Cerebellar cortex (tissue), 1 donor: Measurements from ENCODE around the gene BCL6.

Experiments used
- DNase-seq: peaks from one replicate; pipeline ENCODE4 v3.0.0-alpha.2; 2015; ENCODE audit warnings: low spot score

BCL6 gene

DNA sequence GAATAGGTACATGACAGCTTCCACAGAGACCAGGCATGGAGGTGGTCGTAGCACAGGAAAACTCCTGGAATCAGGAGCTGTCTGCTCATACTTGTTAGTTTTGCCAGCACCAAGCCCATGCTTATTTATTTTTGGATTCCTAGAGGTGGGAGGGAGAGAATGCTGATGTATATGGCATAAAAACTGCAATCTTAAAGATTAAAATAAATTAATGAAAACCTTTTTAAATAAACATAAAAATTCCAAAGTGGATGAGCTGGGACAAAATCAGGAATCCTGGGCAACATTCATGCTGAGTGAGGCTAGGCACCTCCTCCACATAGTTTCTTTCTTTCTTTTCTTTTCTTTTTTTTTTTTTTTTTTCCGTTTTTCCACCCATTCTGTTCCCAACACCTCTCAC, 14.3 kb upstream of the BCL6 start:
- no peak for DNase-seq

DNA sequence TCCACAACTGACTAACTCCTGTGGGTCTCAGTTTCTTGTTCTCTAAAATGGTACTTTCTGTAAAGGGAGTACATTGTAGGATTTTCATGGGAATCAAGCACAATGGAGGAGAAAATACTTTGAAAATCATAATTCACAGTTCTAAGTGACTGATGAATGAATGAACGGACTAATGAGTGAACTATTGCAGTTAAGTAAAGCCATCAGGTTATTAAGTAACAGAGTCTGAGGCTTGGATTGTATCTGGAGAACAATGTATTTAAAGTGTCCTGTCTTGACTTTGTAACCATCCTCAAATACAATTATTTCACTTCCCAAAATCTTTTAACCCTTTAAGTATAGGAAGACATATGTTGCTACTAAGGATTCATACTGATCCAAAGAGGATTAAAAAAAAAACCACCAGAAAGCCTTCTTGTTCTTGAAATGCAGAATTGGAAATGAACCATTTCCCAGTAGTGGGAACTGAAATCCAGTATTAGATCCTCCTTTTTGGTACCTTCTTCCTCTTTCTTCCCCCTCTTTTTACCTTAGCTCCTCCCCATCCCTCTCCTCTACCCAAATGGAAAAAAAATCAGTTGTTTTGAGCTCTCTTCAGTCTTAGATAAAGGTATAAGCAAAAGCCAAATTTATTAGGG, 13.2 kb upstream of the BCL6 start:
- DNase-seq, result no peak

DNA sequence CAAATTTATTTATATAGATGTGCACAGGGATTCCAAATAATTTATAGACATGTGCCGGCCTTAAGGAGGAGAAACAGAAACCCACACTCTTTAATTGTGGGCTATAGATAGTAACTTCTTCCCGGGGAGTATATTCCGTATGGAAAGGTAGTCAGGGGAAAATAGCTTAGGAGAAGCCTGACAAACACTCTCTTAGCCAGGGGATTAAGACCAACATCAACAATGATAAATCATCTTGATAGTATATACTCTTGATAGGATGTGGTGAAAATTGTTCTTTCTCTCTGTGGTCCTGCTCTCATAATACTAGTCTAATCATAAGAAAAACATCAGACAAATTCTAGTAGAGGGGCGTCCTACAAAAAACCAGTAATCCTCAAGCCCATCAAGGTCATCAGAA, 8.2 kb upstream of the BCL6 start:
- DNase-seq, result no peak

DNA sequence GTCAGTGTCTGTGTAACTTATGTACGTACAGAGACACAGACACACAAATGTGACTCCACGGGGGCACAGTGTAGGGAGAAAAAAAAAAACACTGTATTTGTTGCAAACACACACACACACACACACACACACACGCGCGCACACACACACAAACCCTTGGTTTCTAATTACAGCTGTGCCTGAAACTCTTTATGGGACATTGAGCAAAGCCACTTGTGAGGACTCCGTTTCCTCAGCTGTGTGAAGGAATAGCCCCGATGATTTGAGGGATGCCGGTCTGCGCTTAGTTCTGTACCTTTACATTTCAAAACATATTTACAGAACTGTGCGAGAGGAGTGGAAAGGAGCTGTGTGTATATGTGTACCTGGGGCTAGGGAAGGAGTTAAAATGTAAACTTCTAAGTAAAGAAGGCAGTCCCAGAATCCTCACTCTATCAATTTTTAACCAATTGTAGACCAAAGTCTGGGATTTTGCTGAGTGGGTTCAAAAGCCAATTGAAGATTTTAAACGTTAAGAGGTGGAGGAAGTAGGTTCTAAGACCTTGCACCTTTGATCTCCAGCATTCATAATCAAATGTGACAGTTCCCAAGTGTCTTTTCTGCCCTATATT, 5.3 kb upstream of the BCL6 start:
- no peak for DNase-seq

DNA sequence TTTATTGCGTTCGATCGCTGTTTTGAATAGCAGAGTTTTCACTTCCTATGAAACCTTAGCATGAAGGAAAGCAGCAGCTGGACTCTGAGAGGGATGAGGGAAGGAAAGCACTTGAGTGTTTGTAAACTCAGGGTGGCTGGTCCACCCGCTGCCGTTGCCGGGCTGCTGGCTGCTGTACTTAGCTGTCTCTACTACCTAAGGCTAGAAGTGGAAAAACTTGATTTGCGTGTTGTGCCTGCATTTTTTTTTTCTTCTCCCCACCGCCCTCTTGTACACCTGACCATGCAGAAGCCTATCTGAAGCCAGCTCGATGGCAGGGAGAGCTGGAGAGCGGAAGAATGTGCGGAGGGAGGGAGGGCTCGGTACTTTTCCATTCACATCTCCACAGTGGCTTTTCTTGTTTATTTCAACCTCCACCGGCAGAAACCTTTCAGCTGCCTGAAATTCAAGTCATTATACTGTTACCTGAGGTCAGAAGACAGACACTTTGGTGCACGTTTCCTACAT, 4.8 kb upstream of the BCL6 start:
- peak; percentile 54 for DNase-seq

DNA sequence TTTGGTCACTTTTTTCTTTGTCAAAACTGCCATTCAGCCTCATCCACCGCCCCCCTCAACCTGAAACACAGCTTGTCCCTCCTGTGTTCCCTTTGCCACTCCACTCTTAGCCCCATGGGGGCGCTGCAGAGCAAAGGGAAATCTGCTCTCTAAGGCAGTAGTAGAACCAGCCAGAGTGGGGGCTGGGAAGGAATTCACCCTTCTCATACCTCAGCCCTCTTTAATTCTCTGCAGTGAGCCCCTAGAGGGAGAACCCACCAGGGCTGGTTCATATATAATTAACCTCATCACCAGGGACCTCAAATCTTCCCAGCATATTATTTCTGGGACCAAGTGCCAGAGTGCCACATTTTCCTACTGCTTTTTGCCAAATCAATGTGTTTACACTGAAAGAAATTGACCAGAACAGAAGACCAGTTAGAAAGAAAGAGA, 2.8 kb upstream of the BCL6 start:
- peak; percentile 96 for DNase-seq

DNA sequence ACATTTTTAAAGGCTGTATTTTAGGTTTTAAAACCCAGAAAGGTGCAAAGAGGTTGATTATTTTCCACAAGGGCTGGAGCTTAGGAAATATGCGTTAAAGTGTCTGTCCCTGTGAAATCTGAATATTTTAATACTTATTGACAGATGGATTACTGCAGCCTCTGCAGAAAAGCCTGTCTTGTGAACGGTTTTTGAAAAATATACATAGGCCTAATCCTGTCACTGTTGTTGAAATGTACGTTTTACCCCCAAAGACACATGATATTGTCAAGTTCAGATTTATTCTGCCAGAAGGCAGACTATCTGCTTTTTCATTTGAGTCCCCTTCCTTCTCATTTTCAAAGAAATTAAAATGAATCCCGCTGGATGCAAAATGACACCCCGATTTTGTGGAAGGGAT, 2.2 kb upstream of the BCL6 start:
- peak; percentile 29 for DNase-seq

DNA sequence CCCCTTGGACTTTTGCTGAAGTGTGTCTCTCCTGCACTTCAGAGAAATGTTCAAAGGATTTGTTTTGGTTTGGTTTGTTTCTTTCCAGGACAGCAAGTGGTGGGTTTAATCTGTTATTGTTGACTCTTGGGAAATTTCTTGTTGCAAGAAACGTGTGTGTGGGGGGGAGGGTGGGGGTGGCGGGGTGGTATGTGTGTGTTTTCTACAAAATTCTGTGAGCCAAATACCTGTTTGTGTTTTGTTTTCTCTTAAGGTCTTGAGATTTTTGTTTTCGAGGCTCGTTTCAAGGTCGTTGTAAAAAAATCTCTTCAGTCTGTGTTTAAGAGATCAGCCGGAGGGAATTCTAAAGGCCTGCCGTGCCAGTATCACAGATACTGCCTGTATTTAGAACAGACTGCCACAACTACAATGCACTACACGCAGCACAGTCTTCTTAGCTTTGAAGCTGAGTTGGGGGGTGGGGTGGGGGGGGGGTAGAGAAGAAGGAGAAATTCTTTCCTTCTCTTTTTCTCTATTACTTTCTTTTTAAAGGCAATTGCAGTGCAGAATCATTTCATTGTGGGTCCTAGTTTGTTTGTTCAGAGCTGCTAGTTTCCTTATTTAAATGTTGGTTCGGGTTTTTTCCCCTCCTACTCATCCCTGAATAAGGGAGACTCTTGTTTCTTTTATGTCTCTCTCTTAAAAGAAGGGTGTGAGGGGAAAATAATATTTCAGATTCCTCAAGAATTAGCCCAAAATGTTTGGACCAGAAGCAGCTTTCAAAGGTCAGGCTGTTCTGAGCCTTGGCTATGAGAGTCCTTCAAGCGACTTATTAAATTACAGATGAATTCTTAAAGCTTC, 1.4 kb upstream of the BCL6 start:
- DNase-seq, result peak; percentile 76

DNA sequence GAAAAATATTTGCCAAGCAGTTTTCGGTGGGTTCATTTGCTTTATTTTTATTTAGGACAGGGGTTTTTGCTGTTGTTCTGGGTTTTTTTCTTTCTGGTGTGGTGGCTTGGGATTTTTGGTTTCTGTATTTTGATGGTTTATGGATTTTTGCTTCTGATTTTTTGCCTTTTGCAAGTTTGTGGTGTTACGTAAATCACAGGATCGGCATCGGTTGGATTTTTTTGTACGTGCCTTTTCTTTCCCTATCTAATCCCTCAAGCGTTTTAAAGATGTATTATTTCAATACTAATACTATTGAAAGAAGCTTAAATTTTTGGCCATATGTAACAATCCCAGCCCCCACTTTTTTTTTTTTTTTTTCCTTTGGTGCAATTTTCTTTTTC, 782 bp upstream of the BCL6 start:
- DNase-seq, result no peak

DNA sequence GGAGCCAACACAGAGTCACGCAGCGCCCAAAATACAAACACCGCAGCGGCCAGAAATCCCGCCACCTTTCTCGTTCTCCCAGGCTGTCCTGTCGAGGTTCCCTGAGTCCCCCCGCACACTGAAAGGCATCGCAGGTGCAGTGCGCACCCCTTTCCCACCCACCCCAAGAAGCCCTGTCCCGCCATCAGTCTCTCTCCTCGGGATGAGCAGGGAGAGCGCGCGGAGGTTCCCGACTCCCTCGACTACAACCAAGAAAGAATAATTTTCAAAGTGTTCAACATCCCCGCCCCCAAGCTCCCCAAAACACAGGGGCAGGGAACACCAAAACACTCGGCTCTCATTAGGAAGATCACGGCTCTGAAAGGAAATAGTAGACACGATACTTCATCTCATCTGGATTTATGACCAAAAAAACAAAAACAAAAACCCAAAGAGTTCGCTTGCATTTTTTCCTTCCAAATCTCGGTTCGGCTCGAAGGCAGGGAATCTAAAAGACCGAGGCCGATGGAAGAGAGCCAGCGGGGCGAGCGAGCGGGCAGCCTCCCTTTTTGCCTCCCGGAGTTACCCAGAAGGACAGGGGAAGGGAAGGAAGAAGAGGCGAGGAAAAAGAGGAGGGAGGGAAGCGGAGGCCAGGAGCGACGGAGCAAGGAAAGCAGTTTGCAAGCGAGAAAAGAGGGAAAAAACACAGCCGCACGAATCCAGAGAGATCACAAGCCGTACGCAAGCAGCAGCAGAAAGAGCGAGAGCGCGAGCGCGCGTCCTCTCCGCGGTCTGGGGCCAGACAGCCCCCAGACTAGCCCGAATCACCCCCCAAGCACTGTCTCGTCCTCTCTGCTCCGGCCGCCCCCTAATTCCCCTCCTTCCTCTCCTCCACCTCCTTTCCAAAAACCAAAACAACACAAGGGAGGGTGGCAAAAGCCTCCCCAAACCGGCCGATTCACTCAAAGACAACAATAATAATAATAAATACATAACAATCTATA, 808 bp downstream of the BCL6 start:
- DNase-seq, result peak; percentile 68

DNA sequence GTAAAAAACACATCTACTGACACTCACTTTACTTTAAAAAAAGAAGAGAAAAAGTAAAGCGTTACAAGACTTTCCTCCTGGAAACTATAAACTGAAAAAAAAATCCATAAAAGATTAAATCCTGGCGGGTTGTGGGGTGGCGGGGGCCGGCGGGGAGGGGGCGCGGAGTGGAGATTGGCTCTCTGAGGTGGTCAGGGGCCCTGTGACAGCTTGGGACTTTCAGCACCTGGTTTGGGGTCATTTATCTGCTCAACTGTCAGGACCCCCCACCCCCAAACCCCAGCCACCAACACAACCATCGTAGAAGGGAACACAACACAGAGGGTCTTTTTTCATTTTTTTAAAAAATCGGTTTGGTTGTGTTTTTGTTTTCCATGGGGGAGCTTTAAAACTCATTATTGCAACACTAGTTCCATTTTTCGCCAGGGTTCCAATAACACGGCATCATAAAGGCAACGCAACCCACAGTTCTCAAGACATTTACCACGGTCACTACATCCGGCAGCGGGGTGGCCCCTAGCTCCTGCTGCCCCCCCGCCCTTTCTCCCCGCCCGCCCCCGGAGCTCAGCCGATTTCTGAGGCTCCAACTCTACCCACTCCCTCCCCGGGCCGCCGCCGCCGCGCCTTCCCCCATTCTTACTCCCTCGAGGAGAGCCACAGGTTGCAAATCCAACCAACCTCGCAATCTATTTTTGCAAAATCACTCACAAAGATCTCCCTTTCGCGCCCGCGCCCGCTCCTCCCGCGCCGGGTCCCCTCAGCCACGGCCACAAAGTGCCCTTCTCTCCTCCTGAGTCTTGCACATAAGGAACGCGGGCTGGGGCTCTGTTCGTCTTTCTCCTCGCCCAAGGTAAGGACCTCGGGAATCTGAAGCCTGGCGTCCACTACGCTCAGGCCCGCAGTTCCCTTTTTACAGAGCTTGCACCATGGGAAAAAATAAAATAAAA, 1.8 kb downstream of the BCL6 start:
- DNase-seq, result peak; percentile 54

DNA sequence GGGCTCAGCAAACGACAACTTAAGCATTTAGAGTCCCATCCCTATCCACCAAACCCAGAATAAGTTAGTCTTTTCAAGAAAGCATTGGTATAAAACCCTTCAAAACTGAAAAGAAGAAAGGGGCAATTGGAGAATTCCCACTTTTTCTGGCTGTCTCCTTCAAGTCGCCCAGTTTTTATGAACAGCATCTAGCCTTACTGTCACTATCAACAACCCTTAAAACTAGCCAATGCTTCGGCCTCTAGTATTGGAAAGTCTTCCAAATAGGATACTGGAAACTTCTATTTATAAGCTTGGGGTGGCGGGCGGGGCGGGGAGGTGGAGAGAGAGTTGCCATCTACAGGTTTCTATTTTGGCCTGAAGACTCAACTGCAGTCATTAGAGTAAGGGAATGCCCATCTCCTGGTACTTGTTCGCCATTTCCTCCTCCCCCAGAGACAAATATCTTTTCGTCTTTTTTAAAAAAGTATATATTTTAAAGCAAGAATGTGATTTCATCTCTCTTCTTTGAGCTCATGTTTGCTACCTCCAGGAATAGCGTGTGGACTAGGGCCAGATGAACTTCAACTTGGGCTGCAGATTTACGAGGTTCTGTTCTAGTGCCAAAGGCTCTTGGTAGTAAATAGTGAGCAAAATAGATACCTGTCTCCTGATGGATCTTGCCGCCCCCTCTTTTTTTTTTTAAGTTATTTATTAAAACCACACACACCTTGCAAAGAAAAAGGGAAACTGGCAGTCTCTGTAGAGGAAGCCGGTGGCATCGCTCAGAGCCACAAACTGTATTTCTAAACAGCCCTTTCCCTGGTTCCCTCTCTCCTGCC, 2.7 kb downstream of the BCL6 start:
- peak; percentile 67 for DNase-seq

DNA sequence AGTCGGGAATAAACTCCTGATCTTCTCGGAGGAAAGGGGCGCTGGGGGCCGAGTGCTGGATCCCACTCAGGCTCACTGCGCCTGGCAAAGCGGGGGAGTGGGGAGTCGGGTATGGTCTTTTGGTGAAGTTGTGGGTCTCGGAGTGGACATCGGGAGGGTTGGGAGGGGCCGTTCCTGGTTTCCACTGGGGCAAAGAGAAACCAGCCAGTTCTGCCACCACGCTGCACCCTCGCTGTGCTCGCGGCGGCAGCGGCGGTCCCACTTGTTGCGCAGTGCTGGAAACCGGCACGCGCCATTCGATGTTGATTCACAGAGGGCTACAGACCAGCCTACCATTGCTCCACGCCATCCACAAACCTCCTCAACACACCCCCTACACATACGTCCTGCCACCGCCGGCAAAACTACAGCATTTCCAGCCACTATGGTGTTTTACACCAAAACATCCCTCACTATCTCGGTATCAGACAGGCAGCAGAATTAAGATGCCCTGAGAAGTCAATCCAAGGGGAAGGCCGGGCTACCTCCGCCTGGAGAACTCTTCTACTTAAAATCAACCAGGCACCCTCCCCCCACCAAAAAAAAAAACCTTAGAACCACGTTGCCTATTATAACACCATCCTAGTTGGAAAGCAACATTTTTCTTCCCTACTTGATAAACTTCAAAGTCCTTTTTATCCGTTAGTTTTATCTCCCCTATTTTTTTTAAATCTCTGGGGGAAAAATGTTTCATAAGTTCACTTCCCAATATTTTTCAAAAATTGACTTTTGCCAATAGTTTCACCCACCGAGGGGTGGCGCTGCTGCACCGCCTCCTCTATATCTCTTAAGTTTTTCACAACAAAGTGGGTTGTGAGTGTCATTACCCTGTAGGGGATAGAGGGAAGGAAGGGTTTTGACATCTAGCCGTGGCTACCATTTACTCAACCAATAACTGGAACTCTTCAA, 3.6 kb downstream of the BCL6 start:
- peak; percentile 79 for DNase-seq

DNA sequence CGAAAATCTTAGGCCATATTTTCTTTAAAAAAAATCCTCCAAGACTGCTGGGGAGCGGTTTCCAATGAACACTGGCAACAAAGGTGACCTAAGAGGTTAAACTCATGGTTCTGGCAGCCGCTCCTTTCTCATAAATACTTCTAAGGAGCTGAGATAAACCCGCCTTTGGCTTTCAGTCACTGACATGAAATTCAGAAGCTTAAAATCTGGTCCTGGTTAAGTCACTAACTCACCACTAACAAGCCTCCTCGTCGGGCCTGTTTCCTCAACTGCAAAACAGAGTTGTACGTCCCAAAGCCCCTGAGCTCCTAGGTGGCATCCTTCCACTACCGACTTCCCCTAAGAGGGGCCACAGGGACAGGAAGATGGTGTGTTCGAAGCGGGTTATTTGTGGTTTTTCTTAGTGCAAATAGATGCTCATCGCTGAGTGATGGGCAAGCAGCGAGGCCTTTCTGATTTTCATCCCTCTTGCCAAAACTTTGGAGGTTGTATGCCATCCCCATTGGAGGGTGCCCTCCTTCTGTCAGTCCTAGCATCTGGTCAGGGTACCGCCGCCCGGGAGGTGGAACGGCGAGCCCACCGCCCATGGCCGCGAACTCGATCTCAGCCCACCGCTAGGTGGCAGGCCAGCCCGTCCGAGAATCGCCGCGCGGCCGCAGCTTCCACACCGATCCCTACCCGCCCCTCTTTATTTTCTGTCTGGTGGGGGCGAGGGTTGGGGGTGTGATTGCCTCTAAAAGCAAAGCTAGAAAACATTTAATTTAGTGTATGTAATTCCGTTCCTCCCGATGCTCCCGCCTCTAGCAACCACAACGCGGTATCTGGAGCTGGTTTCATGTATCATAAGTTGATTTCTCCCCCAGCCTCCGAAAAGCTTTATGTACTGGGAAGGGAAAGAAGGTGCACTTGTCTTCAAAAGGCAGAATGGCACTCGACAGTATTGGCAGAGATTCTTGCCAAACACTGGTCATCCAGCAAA, 4.6 kb downstream of the BCL6 start:
- DNase-seq, result peak; percentile 57

DNA sequence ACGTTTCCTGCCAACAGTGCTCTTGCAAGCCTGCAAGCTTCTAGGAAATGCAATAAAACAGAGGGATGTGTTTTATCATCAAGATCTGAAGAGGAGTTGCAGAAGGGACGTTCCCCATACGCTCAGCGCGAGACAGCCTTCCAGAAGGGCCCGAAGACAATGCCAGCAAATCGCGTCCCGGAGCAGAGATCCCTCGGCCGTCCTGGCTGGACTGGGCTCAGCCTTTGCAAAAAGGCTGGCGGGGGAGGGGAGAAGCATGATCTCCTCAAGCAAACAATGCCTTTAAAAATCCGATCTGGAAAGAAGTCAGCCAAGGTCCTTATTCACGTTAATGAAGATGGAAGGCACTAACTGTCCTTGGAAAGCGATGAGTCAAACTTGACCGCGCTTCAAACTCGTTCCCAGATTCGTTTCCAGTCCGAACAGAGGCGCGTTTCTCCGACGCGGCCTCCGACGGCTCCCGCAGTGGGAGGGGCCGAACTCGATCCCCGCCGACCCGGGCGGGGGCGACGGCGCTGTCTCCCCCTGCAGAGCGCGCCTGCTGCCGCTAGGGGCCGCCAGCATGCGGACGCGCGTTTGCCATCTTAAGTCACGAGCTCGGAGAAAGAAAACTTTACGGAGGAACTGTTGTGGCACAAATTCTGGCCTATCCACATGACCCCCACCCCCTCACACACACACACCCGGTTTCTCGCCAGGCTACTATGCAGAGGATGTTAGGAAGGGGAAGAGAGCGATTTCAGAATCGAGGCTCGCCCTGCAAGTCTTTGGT, 5.5 kb downstream of the BCL6 start:
- DNase-seq, result peak; percentile 65

DNA sequence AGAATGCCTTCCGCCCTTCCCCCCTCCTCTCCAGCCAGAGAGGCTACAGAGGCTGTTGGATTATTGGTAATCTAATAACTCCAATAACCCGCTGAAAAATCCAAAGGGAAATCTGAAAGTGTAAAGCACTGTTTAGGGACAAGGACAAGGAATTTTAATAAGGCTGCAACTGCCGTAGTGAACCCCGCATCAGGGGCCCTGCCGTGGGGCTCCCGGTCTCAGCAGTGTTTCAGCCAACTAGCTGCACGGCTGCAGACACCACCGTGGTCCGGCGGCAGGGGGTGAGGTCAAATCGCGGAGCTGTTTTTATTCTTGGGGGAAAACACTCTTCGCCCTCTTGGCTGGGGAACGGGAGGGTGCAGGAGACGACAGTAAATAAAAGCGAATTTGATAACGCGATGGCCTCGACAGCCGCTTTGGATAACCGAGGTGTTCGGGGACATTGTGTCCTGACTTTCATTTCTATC, 6.1 kb downstream of the BCL6 start:
- DNase-seq, result no peak
